Myocyte (in vitro differentiated cells): ENCODE measurements around the gene CDHR2. TPM values are rescaled to one million over a fixed set of nuclear protein-coding genes. Genes with fewer than 3 reads are reported as not detected.
A peak's percentile ranks its signal among the peaks of the same experiment; 100 is the strongest.

Experiments
- DNase-seq: peaks from one replicate; pipeline ENCODE4 v3.0.0-alpha.2; 2012; ENCODE audit warnings: low read depth
- total RNA-seq: library from RNA; depleted of rRNA; stranded (reverse); fragments of >200 nt; gene quantifications from 2 replicates; pipeline ENCODE4 v1.2.3, GENCODE V29; 2014

The CDHR2 gene
- total RNA-seq, 1 donor from 2014 or later: not detected

DNA sequence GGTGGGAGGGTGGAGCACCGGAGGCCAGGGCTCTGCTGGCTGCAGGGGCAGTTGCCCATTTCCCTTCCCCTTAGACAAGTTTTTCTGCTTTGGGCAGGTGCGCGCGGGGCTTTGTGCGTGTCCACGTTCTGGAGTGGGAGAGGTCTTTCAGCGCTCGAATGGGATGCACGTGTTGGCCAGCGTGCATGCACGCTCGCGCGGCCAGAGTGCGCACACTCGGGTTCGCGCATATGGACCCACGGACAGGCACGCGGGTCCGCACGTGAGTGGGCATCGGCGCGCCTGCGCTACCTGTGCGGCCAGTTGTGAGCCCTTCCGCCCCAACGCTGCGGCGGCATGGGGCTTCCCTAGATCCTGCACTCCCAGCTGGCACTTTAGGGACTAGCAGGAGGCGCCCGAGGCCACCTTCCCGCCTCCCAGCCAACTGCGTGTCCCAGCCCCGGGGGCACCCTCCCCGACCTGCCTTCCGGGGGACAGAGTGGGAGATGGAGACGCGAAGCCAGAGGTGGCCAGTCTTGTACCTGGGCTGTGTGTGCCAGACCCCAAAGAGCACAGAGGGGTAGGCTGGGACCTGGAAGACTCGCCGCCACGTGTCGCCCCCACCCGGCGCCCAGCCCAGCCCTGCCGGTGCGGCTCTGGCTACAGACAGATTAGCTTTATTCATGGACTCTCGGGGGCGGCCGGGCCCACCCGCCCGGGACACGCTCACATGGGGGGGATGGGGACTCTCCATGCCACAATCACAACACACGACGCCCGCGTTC lies 70.6 kb downstream of the CDHR2 start:
- DNase-seq: no peak

DNA sequence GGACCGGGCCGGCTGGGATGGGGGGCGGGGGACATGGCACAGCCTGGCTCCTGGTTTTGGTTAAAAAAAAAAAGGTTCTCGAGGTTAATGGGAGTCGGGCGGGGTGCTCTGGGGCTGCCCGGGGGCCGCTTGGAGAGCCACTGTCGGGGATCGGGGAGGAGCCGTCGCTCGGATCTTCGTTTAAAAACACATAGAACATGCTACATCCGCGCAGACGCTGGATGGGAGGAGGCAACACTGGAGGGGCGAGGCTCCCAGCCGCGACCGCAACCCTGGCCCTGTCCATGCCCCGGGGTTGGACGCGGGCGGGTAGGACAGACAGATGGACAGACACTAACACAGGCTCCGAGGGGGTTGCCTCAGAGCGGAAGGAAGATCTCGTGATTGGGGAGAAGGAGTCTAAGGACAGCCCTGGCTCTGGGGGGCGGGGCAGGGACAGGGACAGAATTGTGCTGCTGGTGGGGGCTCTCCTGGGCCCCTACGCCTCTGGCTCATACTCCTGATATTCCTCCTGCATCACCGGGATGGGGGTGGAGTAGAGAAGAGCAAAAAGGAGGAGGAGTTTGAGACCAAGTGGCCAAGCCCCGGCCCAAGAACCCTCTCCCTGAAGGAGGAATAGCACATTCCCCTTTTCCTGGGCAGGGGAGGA lies 71.3 kb downstream of the CDHR2 start:
- DNase-seq: peak; percentile 93

DNA sequence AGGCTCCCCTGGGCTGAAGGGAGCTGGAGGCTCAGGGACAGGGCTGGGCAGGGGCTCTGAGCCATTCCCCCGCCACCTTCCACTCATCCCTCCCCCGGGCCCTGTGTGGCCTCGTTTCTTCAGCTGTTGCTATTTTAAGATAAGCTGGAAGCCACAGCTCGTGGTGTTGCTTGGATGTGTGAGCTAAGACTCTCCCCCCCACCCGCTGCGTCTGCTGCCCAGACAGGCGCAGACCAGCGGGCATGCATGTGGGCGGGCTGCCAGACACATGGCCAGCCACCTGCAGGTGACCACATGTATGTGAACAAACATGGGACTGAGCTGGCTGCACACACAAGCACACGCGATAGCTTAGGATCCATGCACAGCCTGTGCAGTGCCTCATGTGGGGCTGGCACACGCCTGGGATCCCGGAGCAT lies 72.5 kb downstream of the CDHR2 start:
- DNase-seq: peak; percentile 94

DNA sequence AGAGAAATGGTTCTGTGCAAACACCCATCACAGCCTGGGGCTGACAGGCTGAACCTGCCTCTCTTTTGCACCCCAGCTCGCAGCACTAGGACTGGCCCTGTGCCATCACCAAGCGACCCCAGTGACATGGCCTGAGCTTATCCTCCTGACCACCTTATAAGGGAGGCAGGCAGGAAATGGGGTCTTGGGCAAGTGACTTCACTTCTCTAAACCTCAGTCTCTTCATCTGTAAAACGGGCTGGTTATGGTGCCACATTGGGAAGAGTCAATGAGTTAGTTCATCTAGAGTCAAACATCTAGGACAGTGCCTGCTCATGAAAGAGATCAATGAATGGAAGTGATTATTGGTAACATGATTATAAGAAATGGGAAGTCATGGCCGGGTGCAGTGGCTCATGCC lies 75.0 kb downstream of the CDHR2 start:
- no peak for DNase-seq

DNA sequence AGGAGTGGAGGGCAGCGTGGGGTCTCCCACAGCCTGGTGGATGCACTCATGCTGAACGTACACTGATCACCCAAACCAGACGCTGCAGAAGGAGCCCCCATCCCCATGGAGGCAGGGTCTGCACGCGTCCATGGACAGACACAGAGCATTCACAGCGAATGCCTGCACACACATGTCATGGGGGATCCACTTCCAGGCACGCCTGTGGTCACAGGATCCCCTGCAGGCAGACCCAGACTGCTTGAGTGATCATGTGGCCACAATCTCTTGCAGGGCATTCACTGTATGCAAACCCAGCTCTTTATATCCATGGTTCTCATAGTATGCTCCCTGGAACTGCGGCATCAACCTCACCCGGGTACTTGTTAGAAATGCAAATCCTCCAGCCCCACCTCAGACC lies 75.8 kb downstream of the CDHR2 start:
- no peak for DNase-seq

DNA sequence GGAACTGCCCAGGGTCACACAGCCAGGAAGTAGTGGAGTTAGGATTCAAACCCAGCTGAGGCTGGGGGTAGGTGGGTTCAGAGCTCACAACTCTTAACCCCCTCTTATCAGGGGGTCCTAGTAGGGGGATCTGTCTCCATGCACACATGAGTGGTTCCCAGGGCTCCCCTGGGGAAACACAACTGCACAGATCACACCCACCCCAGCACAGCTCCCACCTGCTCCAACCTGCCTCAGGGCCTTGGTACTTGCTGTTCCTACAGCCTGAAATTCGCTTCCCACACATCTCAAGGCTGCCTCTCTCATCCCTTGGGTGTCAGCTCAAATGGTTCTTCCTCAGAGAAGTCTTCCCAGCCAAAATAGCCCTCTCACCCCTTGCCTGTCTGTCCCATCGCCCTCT lies 76.4 kb downstream of the CDHR2 start:
- DNase-seq: no peak

DNA sequence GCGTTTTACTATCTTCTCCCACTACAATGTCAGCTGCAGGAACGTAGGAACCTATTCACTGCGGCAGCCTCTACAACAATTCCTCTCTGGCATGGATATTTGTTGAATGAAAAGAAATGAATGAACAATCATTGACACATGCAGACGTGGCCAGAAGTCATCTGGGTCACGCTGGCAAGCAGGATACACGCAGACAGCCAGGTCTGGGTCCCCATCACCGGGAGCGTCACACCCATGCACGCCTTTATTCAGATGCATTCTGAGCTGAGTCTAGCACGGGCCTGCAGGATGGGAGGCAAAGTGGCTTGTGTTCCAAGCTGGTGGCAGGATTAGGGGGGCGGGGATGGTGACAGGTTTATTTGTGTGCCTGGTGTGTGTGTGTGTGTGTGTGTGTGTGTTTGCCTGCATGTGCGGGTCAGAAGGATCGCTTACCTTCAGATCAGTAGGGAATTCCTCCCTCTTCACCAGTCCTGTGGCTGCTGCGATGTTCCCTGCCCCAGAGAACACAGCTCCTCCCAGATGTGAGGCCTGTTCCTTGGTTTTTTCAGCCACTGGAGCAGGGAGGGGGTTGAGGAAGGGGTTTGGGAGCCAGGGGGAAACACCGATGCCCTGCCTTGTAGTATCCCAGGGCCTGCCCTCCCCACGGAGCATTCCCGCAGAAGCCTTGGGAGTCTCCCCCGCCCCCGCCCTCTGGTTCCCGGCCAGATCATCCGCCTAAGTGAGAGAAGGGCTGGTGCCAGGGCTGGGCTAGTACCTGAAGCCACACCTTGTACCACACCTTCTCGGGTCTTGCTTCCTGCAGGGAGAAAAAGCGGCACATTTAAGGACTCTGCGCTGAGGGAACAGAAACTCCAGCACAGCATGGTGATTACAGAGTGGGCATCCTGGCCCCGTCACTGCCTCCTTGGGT lies 77.1 kb downstream of the CDHR2 start:
- no peak for DNase-seq

DNA sequence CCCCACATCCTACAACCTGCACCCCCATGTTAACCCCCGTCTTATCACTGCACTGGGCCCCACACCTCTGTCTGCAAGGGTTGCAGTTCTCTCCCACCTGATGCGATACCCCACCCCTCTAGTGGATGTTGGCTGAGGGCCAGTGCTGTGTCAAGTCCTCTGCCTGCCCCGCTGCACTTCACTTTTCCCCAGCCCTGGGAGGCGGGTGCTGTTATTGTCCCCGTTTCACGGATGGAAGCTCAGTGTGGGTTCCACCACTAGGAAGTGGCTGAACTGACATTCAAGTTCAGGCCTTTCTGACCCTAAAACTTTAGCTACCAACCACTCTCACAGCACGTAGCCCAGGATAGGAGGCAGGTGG lies 77.7 kb downstream of the CDHR2 start:
- DNase-seq: no peak

DNA sequence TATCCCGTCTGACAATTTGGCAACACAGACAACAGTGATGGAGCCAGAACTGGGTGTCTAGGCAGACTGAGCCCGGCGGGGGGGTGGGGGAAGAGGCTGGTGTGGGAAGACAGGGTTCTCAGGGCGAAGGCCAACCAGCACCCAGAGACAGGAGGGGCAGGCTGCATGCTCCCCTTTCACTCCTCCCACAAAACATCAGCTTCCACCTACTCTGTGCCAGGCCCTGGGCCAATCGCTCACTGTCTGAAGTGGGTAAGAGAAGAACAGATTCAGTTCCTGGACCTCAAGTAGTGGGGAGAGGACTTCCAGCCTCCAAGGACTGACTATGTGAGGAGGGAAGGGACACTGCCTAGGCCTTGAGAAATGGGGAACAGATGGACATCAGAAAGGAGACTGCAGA lies 78.4 kb downstream of the CDHR2 start:
- DNase-seq: no peak

DNA sequence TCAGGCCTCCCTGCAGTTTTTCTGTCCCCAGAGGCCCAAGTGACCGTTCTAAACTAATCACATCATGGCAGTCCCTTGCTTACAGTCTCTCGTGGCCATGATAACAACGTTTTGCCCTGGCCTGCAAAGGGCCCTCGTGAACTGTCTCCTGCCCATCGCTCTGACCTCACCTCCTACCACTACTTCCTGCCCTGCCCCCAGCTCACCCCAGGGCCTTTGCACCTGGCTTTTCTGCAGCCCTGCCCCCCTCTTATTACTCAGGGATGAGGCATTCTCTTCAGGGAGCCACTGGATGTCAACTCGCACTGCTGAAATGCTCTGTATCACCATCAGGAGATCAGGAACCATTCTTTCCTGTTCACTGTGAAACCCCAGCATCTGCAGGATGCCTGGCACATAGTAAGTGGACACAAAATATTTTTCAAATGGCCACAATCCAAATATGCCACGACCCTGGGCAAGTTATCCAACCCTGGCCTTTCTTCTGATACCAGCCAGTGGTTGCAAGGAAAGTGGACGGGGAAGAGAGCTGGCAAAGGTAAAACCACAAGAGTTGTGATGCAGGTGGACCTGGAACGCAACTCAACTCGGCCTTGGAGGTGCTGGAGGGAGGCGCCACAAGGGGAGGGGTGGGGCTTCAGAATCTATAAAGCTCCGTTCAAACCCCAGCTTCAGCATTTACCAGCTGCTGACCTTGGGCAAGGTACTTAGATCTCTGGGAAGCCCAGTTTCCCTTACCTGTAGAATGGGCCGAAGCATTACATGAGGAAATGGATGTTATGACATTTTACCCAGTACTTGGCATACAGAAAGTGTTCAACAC lies 79.5 kb downstream of the CDHR2 start:
- no peak for DNase-seq

DNA sequence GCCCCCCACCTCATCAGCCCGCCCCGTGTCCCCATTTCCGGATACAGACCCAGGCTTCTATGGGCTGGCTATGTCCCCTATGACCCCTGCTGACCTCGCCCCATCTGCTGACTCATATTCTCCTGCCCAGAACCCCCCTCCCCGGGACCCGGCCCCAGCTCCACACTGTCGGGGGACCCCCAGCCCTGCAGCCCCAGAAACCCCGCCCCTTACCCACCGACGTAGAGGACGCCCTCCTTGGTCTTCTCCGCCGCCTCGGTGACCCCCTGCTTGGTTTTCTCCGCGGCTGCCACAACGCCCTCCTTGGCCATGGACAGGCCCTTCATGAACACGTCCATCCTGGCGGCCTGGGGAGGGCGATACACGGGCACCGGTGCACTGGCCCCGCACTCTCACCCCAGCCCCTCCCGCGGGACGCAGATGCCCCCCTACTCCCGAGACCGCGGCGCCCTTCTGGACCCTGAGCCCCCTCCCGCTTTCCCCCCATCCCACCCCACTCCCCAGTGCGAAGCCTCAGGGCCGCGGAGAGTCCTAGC lies 80.2 kb downstream of the CDHR2 start:
- DNase-seq: no peak

DNA sequence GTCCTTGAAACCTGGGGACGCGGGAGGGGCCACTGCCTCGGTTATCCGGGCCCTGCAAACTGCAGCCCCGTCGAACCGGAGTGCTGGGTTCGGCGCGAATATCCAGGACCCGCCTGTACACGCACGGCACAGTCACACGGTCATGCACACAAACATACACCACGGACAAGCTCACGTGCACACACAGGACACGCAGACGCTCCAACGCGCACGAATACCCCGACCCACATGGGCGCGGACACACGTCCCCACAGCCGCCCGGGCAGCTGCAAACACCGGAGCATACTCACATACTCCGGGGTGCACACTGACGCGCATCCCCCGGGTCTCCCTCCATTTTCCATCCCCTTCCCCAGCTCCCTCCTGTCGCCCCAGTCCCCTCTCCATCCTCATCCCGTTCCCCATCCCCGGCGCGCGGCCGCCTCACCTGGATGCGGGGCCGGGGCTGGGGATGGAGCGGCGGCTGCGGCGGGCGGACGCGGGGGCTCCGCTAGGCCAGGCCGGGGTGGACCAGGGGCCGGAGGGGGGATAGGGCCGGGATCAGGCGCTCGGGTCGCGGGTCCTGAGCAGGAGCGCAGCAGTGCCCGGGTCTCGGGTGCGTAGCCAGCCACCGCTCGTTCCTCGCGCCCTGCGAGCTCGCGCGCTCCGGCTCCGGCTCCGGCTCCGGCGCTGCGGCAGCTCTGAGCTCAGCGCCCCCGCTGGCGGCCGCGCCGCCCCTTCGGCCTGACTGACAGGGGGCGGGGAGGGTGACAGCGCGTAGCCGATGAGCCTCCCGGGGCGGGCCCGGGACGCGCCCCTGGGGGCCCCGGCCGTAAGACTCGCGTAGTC lies 80.9 kb downstream of the CDHR2 start, which contains the start of the genes EIF4E1B and SNCB:
Gene EIF4E1B (plus strand): TSS at position 823 of the 828 bp plus-strand sequence. CDS start 12,113 bp downstream, outside the sequence.
Gene SNCB (minus strand): TSS at position 682 of the 828 bp plus-strand sequence. CDS start 880 bp downstream, outside the sequence.
- peak; percentile 48 for DNase-seq

DNA sequence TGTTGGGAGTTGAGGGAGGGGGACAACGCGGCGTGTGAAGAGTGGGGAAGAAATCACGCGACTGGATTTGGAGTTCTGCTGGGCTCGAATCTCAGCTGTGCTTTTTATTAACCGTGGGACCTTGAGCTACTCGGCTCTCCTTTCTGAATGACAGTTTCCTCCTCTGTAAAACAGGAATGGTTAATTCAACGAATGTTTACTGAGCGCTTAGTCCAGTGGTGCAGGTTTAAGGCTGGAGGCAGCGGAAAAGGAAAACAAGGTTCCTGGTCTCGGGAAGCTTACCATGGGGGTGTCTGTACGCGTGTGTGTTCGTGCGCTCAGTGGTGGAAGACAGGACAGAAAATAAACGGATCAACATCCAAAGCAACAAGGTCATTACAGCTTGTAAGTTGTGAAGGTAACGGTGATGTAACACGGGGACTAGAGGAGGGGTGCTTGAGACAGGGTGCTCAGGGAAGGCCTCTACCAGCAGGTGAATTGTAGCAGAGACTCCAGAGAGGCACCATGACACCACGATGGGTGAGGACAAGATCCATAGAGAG lies 81.6 kb downstream of the CDHR2 start:
- DNase-seq: no peak

DNA sequence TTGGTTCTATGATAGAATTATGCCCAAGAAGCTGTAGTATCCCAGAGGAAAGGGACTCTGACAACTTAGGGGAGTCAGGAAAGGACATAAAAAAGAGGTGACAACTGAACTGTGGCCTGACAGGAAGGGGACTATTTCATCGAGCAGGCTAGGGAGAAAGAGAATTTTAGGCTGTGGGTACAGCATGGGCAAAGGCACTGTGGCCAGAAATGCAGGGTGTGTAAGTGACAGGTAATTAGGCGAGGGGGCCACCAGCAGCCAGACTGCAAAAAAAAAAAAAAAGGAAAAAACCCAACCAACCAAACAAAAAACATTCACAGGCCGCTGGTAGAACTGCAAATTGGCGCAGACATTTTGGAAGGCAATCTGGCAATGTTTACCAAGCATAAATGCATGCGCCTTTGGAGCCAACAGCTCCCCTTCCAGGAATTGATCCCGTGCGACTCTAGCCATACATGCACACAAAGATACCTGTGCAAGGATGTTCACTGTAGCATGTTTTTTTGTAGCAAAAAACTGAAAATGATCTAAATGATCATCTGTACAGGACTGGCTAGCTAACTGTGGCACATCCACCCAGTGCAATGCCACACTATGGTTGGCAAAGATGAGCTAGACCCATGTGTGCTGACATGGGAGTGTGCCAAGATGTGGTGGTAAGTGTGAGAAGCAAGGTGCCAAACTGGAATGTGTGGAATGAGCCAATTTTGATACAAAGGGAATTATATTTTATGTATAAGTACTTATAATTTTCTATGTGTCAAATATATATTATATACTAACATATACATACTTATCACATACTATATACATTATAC lies 82.5 kb downstream of the CDHR2 start:
- DNase-seq: no peak

DNA sequence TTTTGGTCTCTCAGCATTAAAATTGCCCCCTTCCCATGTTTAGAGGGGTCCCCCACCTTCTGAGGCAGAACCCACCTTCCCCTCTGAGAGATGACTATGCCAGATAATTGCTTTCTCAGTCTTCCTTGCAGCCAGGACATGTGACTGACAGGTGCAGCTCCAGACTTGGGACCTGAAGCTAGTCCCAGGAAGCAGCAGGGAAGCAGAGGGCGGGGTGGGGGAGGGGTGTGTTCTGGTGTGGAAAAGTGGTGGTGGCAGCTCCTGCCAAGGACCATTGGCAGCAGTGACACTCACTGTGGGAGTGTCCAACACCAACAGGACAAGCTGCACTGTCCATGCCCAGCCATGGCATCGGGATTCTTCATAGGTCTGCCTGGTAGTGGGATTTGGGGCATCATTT lies 83.6 kb downstream of the CDHR2 start:
- peak; percentile 41 for DNase-seq

DNA sequence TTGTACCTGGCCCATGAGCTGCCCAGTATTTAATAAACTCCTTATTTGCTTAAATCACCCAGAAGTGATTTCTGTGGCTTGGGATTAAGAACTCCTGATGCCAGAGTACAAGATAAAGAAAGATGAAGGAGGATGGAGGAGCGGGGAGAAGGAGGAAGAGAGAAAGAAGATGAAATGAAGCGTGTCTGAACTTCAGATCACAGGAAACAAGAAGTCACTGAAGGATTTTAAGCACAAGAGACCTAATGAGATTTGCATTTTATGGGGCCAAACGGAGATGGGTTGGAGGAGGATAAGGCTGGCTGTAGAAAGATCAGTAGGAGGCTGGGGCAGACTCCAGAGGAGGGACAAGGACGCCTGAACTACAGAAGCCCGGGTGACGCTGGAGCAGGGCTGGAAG lies 84.5 kb downstream of the CDHR2 start:
- no peak for DNase-seq

DNA sequence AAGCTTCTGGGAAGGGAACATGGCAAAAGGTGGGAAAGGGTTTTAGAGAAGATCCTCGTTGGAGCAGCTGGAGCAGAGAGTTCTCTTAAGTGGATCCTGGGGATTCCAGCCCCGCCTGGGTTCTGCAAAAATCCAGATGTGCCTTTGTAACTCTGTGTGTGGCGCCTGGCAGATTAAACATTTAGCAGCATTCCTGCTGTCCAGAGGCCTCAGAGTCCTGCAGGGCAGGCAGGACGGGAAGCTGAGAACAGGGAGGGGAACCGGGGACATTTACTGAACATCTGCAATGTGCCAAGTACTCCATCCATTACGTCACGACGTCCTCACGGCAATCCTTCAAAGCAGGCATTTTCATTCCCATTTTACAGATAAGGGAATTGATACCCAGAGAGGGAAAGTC lies 87.3 kb downstream of the CDHR2 start:
- DNase-seq: no peak

DNA sequence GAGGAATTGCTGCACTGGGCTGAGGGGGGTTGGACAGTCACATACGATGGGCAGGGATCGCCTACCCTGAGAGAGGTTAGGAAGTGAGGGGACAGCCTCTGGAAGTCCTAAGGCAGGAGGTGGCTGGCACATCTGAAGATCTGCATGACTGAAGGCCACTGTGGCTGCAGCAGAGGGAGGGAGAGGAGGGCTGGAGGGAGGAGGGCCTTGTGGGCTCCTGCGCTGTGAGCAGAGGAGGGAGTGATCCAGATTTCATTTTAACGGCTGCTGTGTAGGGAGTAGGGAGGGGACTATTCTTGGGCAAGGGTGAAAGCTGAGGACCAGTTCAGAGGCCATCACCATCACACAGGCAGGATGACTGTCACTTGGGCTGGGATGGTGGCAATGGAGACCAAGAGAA lies 88.4 kb downstream of the CDHR2 start:
- no peak for DNase-seq

DNA sequence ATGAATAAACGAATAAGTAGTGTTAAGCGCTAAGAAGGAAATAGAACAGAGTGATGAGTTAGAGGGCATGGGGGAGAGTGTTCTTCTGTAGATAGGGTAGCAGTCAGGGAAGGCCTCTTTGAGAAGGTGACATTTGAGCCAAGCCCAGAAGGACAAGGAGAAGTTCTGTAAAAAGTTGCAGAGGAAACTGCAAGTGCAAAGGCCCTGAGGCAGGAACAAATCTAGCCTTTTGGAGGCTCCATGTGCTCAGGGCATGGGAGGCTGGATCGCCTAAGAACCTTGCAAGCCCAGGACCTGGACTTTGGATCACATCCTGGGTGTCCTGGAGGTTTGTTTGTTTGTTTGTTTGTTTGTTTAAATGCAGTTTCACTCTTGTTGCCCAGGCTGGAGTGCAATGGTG lies 89.3 kb downstream of the CDHR2 start:
- no peak for DNase-seq
